Activated CD8-positive, alpha-beta T cell treated with anti-CD3 and anti-CD28 coated beads for 36 hours (primary cell): ENCODE measurements around the gene PAF1. TPM values are rescaled to one million over a fixed set of nuclear protein-coding genes. Genes with fewer than 3 reads are reported as not detected.

Source experiments
- ATAC-seq: fragments of 200-7000 bp; cut with Tn5 transposase; one replicate; pipeline ENCODE4 v1.10.0; 2021; ENCODE audit warnings: mild to moderate bottlenecking, moderate library complexity
- CTCF ChIA-PET: fragments of 350-600 bp; sonication (Branson Sonifier 250); formaldehyde crosslinking; loops from one replicate; lab custom pipeline; 2021; ENCODE audit warnings: antibody characterized with exemption; lab: Charles Lee
- POLR2A ChIA-PET: fragments of 350-600 bp; sonication (Branson Sonifier 250); formaldehyde crosslinking; loops from one replicate; lab custom pipeline; 2021; ENCODE audit warnings: antibody characterized with exemption; lab: Charles Lee
- DNase-seq: peaks from one replicate; pipeline ENCODE4 v3.0.0-alpha.2; 2020
- H3K27ac Mint-ChIP-seq: one replicate; pipeline ENCODE4 v1.8.0; 2021; ENCODE audit warnings: mild to moderate bottlenecking, mixed read lengths
- H3K27me3 Mint-ChIP-seq: one replicate; pipeline ENCODE4 v1.8.0; 2021; ENCODE audit warnings: mixed read lengths
- H3K36me3 Mint-ChIP-seq: one replicate; pipeline ENCODE4 v1.8.0; 2021; ENCODE audit warnings: low read depth, mixed read lengths
- H3K4me1 Mint-ChIP-seq: one replicate; pipeline ENCODE4 v1.8.0; 2021; ENCODE audit warnings: low read depth, mixed read lengths
- H3K4me3 Mint-ChIP-seq: one replicate; pipeline ENCODE4 v1.8.0; 2021; ENCODE audit warnings: mild to moderate bottlenecking, moderate library complexity, mixed read lengths
- H3K9me3 Mint-ChIP-seq: one replicate; pipeline ENCODE4 v1.8.0; 2021; ENCODE audit warnings: mixed read lengths
- CTCF ChIP-seq: fragments of 200-600 bp; IDR thresholded peaks from one replicate; pipeline ENCODE4 v1.8.0; 2022; ENCODE audit warnings: antibody characterized with exemption, mild to moderate bottlenecking
- intact Hi-C: fragments of 100-400 bp; cut with micrococcal nuclease; formaldehyde crosslinking; loops from one replicate; pipeline ENCODE4 v1.10.0; 2022
- total RNA-seq, 2 experiments: library from RNA; stranded (reverse); gene quantifications; one replicate each; pipeline ENCODE4 v1.2.3, GENCODE V29; 2021

PAF1 gene
- total RNA-seq, 2 experiments from 2014 or later: 35.5 to 36.5 TPM

- no peaks in the 10 kb centered on the region for H3K27me3 Mint-ChIP-seq
- intact Hi-C loops: loop anchor here (2.0 kb wide), 1 partner anchor 39 kb away; the partner anchor contains the start of genes MED29 and PAF1
- no peaks in the 10 kb centered on the region for H3K9me3 Mint-ChIP-seq
- peak; percentile 96 for ATAC-seq
- CTCF ChIA-PET: interaction anchor here (2.7 to 3.1 kb wide), 2 partner anchors 10 to 60 kb away, joined by 13 to 15 read pairs; partner anchors contain the start of genes PLEKHG2 and SAMD4B
- peaks cover 38% of the 10 kb centered on the region for H3K36me3 Mint-ChIP-seq
- no peak overlapping the region for H3K4me3 Mint-ChIP-seq
- peak overlapping the region; percentile 87 for H3K27ac Mint-ChIP-seq
- POLR2A ChIA-PET: interaction anchor here (1.1 to 1.6 kb wide), 2 partner anchors 9 to 16 kb away, joined by 3 to 5 read pairs; partner anchors contain the start of genes GMFG and SAMD4B
- peak; percentile 81 for DNase-seq
- H3K4me1 Mint-ChIP-seq: peaks cover 43% of the 10 kb centered on the region
- peak; percentile 2 for TF ChIP-seq CTCF
These were observed 39.3 kb downstream of the PAF1 start for GRCh38 chr19:39351537-39352064.

- H3K9me3 Mint-ChIP-seq: no peaks in the 10 kb centered on the region
- ChIA-PET CTCF (interaction anchor here (0.9 to 3.1 kb wide), 6 partner anchors 8 to 183 kb away, joined by 4 to 15 read pairs (median 4); partner anchors contain the start of genes MED29, PAF1, PLEKHG2 and SAMD4B), POLR2A (interaction anchor here (0.6 to 1.6 kb wide), 3 partner anchors 8 to 56 kb away, joined by 3 to 5 read pairs (median 3); partner anchors contain the start of genes MED29, PAF1, SAMD4B and ZFP36)
- no peaks in the 10 kb centered on the region for H3K27me3 Mint-ChIP-seq
- no peak overlapping the region for H3K4me3 Mint-ChIP-seq
- intact Hi-C loops: loop anchor here (2.0 kb wide), 1 partner anchor 41 kb away; the partner anchor contains the start of genes MED29 and PAF1
- no peak overlapping the region for H3K27ac Mint-ChIP-seq
- no peak for TF ChIP-seq CTCF
- no peak for DNase-seq
- ATAC-seq: no peak
- H3K36me3 Mint-ChIP-seq: peaks cover 28% of the 10 kb centered on the region
- H3K4me1 Mint-ChIP-seq: peaks cover 53% of the 10 kb centered on the region
These were observed 40.8 kb downstream of the PAF1 start for GRCh38 chr19:39350156-39350555.

DNA sequence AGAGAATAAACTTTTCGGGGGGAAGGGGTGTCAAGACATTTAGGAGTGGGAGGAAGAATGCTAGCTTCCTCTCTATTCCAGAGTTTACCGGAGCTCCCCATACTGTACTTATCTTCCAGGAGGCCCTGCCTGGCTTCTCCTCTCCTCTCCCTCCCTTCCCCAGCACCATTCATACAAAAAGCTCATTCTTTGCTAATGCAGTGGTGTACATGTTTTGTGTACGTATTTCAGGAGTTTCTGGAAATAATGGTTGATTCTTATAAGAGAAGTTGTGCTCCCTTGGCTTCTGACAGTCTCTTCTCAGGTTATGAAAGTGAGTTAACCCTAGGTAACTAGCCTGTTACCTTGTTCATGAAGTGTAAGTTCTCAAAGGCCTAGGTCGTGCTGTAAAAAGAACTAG is 41.6 kb downstream of the PAF1 start:
- ChIA-PET POLR2A (interaction anchor here (1.5 kb wide), 2 partner anchors 41 to 86 kb away, joined by 3 to 5 read pairs; partner anchors contain the start of genes MED29, PAF1 and RPS16), CTCF (interaction anchor here (1.4 to 3.1 kb wide), 5 partner anchors 8 to 184 kb away, joined by 4 to 15 read pairs (median 5); partner anchors contain the start of genes MED29, PAF1, PLEKHG2 and SAMD4B)
- ATAC-seq (no peak), DNase-seq (no peak)
- H3K4me3 Mint-ChIP-seq: no peak overlapping the region
- peaks cover 26% of the 10 kb centered on the region for H3K36me3 Mint-ChIP-seq
- no peak for TF ChIP-seq CTCF
- H3K4me1 Mint-ChIP-seq: peaks cover 61% of the 10 kb centered on the region
- H3K27ac Mint-ChIP-seq: no peak overlapping the region
- intact Hi-C loops: no loop called here
- no peaks in the 10 kb centered on the region for H3K9me3 Mint-ChIP-seq
- H3K27me3 Mint-ChIP-seq: no peaks in the 10 kb centered on the region

GRCh38 chr19:39347332-39348164 is 43.4 kb downstream of the PAF1 start:
- intact Hi-C loops: no loop called here
- no peaks in the 10 kb centered on the region for H3K9me3 Mint-ChIP-seq
- no peak for TF ChIP-seq CTCF

More at GRCh38 chr19:39347332-39348164, 43.4 kb downstream of the PAF1 start:
- peaks cover 76% of the 10 kb centered on the region for H3K4me1 Mint-ChIP-seq
- ChIA-PET POLR2A (interaction anchor here (1.9 kb wide), 1 partner anchor 54 kb away, joined by 6 read pairs; no protein-coding TSS in a partner anchor), CTCF (interaction anchor here (0.7 to 1.2 kb wide), 2 partner anchors 88 to 236 kb away, joined by 3 read pairs; partner anchors contain the start of gene RPS16)
- no peak overlapping the region for H3K4me3 Mint-ChIP-seq
- ATAC-seq (peak; percentile 34), DNase-seq (no peak)
- peak overlapping the region; percentile 59 for H3K27ac Mint-ChIP-seq
- H3K27me3 Mint-ChIP-seq: no peaks in the 10 kb centered on the region
- H3K36me3 Mint-ChIP-seq: peaks cover 24% of the 10 kb centered on the region
